Eye (tissue), 1 donor: ENCODE measurements around the gene ZNF385C.

Experiments used
- DNase-seq: peaks from one replicate; pipeline ENCODE4 v3.0.0-alpha.2; 2015

The ZNF385C gene

GRCh38 chr17:42124256-42124655 is 26.0 kb upstream of the ZNF385C start:
- no peak for DNase-seq

- peak; percentile 84 for DNase-seq
These were observed 24.4 kb upstream of the ZNF385C start, which contains the start of gene HSPB9 for GRCh38 chr17:42122371-42123303. HSPB9 (plus strand) TSS chr17:42122804; CDS start chr17:42122851, 47 bp downstream.

- DNase-seq = peak; percentile 93
These were observed 22.8 kb upstream of the ZNF385C start, which contains the start of gene KAT2A for GRCh38 chr17:42120770-42121769. KAT2A (minus strand) TSS chr17:42121367; CDS start chr17:42121304, 63 bp downstream.

- peak; percentile 9 for DNase-seq
These were observed 22.0 kb upstream of the ZNF385C start for GRCh38 chr17:42120161-42120769.

- no peak for DNase-seq
These were observed 21.0 kb upstream of the ZNF385C start for GRCh38 chr17:42119301-42119700.

- no peak for DNase-seq
These were observed 20.3 kb upstream of the ZNF385C start for GRCh38 chr17:42118545-42118944.

GRCh38 chr17:42118126-42118510 is 19.8 kb upstream of the ZNF385C start:
- no peak for DNase-seq

- DNase-seq = no peak
These were observed 19.3 kb upstream of the ZNF385C start for GRCh38 chr17:42117397-42118125.

GRCh38 chr17:42116705-42117396 is 18.6 kb upstream of the ZNF385C start:
- peak; percentile 94 for DNase-seq

- DNase-seq = no peak
These were observed 15.8 kb upstream of the ZNF385C start for GRCh38 chr17:42114118-42114517.

GRCh38 chr17:42113293-42114069 is 15.2 kb upstream of the ZNF385C start:
- no peak for DNase-seq

GRCh38 chr17:42112552-42113176 is 14.4 kb upstream of the ZNF385C start, which contains the start of gene DHX58:
DHX58 (minus strand) TSS chr17:42112714; CDS start chr17:42111892, 822 bp downstream.
- peak; percentile 68 for DNase-seq

GRCh38 chr17:42111871-42112551 is 13.7 kb upstream of the ZNF385C start:
- peak; percentile 19 for DNase-seq

GRCh38 chr17:42111265-42111636 is 13.0 kb upstream of the ZNF385C start:
- no peak for DNase-seq

GRCh38 chr17:42110301-42111264 is 12.3 kb upstream of the ZNF385C start:
- no peak for DNase-seq

- no peak for DNase-seq
These were observed 10.8 kb upstream of the ZNF385C start for GRCh38 chr17:42109086-42109485.

GRCh38 chr17:42107597-42108576 is 9.6 kb upstream of the ZNF385C start:
- peak; percentile 93 for DNase-seq
